GM12801 (cell line): ENCODE results near the gene SCGB3A1.

Experiments used
- TF ChIP-seq, protein P1 (sequence below): IDR thresholded peaks from one replicate; pipeline ENCODE4 v1.5.1; 2011; ENCODE audit warnings: control low read depth; ENCODE audit not compliant: insufficient read length; ENCODE audit errors: extremely low read depth

SCGB3A1 gene

DNA sequence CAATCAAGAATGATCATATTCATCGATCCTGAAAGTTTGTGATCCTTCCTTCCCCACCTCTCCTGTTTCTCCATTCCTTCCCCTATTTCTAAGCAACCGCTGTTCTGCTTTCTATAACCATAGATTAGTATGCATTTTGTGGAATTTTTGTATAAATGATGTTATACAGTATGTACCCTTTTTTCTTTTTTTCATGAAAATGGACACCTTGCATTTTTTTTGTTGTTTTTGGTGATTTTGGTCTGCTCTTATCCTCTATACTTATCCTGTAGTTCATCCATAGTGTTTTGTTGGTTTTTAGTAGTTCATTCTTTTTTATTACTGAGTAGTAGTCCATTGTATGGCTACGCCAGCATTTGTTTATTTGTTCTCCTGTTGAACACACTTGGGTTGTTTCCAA, 46.1 kb downstream of the SCGB3A1 start:
- TF ChIP-seq, protein P1, sequence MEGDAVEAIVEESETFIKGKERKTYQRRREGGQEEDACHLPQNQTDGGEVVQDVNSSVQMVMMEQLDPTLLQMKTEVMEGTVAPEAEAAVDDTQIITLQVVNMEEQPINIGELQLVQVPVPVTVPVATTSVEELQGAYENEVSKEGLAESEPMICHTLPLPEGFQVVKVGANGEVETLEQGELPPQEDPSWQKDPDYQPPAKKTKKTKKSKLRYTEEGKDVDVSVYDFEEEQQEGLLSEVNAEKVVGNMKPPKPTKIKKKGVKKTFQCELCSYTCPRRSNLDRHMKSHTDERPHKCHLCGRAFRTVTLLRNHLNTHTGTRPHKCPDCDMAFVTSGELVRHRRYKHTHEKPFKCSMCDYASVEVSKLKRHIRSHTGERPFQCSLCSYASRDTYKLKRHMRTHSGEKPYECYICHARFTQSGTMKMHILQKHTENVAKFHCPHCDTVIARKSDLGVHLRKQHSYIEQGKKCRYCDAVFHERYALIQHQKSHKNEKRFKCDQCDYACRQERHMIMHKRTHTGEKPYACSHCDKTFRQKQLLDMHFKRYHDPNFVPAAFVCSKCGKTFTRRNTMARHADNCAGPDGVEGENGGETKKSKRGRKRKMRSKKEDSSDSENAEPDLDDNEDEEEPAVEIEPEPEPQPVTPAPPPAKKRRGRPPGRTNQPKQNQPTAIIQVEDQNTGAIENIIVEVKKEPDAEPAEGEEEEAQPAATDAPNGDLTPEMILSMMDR: no peak

DNA sequence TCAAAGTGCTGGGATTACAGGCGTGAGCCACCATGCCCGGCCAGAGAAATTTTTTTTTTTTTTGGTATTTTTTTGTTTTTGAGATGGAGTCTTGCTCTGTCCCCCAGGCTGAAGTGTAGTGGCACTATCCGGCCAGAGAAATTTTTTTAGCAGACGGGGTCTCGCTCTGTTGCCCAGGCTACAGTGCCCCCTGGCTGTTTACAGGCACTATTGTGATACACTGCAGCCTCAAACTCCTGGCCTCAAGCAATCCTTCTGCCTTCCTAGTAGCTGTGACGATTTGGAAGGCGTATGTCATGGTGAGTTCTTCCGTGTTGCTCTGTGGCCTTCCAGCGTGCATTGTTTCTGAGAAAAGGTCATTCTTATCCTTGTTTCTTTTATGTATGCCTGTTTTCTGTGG, 49.6 kb downstream of the SCGB3A1 start:
- TF ChIP-seq, protein P1: no peak
